Activated T-helper 2 cell treated with anti-CD3 and anti-CD28 coated beads, Interferon-gamma antibody, Interleukin-2, Interleukin-4, amounts not matched to agents 10 μg/mL and 5 μg/mL and 100 μg/mL, durations not matched to agents 14 hours and 24 hours and 36 hours (primary cell): ENCODE data around the gene AMBP. TPM values are rescaled to one million over a fixed set of nuclear protein-coding genes. Genes with fewer than 3 reads are reported as not detected.

Source experiments
- DNase-seq: peaks from one replicate; pipeline ENCODE4 v3.0.0; 2021; ENCODE audit warnings: low spot score
- H3K27ac Mint-ChIP-seq: one replicate; pipeline ENCODE4 v1.8.0; 2021; ENCODE audit warnings: mixed read lengths
- H3K27me3 Mint-ChIP-seq: one replicate; pipeline ENCODE4 v1.8.0; 2021; ENCODE audit warnings: low read depth, mixed read lengths
- H3K36me3 Mint-ChIP-seq: one replicate; pipeline ENCODE4 v1.8.0; 2021; ENCODE audit warnings: low read depth, mixed read lengths
- H3K4me1 Mint-ChIP-seq: one replicate; pipeline ENCODE4 v1.8.0; 2021; ENCODE audit warnings: low read depth, mixed read lengths
- H3K4me3 Mint-ChIP-seq: one replicate; pipeline ENCODE4 v1.8.0; 2021; ENCODE audit warnings: low read depth, mild to moderate bottlenecking, moderate library complexity, mixed read lengths
- H3K9me3 Mint-ChIP-seq: one replicate; pipeline ENCODE4 v1.8.0; 2021; ENCODE audit warnings: mixed read lengths
- intact Hi-C: fragments of 100-400 bp; cut with micrococcal nuclease; formaldehyde crosslinking; loops from one replicate; pipeline ENCODE4 v1.15.1; 2023
- total RNA-seq: library from RNA; stranded (reverse); gene quantifications from 2 replicates; pipeline ENCODE4 v1.2.3, GENCODE V29; 2022

The AMBP gene
- total RNA-seq, 1 donor from 2014 or later, result not detected

- Mint-ChIP-seq H3K36me3 (no peaks in the 10 kb centered on the region), H3K4me3 (no peak overlapping the region), H3K4me1 (peaks cover 3% of the 10 kb centered on the region), H3K9me3 (no peaks in the 10 kb centered on the region), H3K27me3 (peaks cover 16% of the 10 kb centered on the region), H3K27ac (no peak overlapping the region)
- intact Hi-C loops, result no loop called here
- no peak for DNase-seq
These were observed 15.8 kb upstream of the AMBP start for GRCh38 chr9:114093761-114094505.

GRCh38 chr9:114093031-114093471 lies 15.0 kb upstream of the AMBP start:
- H3K27me3 Mint-ChIP-seq, result peaks cover 15% of the 10 kb centered on the region
- H3K36me3 Mint-ChIP-seq, result no peaks in the 10 kb centered on the region
- no peak overlapping the region for H3K27ac Mint-ChIP-seq
- peaks cover 3% of the 10 kb centered on the region for H3K4me1 Mint-ChIP-seq
- DNase-seq, result no peak
- H3K4me3 Mint-ChIP-seq, result no peak overlapping the region
- intact Hi-C loops, result no loop called here
- H3K9me3 Mint-ChIP-seq, result no peaks in the 10 kb centered on the region

GRCh38 chr9:114092336-114092735 lies 14.2 kb upstream of the AMBP start:
- DNase-seq, result no peak
- Mint-ChIP-seq H3K9me3 (no peaks in the 10 kb centered on the region), H3K36me3 (no peaks in the 10 kb centered on the region), H3K4me3 (no peak overlapping the region), H3K27me3 (peaks cover 10% of the 10 kb centered on the region), H3K4me1 (no peaks in the 10 kb centered on the region), H3K27ac (no peak overlapping the region)
- intact Hi-C loops, result no loop called here

GRCh38 chr9:114091711-114092110 lies 13.6 kb upstream of the AMBP start:
- Mint-ChIP-seq H3K27me3 (peaks cover 7% of the 10 kb centered on the region), H3K27ac (no peak overlapping the region), H3K9me3 (no peaks in the 10 kb centered on the region), H3K4me1 (no peaks in the 10 kb centered on the region), H3K36me3 (no peaks in the 10 kb centered on the region), H3K4me3 (no peak overlapping the region)
- no peak for DNase-seq
- intact Hi-C loops, result no loop called here

- no peak for DNase-seq
- no peaks in the 10 kb centered on the region for H3K36me3 Mint-ChIP-seq
- H3K27me3 Mint-ChIP-seq, result no peaks in the 10 kb centered on the region
- intact Hi-C loops, result no loop called here
- no peak overlapping the region for H3K4me3 Mint-ChIP-seq
- H3K9me3 Mint-ChIP-seq, result no peaks in the 10 kb centered on the region
- H3K4me1 Mint-ChIP-seq, result no peaks in the 10 kb centered on the region
- no peak overlapping the region for H3K27ac Mint-ChIP-seq
These were observed 12.7 kb upstream of the AMBP start for GRCh38 chr9:114090798-114091197.

- Mint-ChIP-seq H3K4me3 (no peak overlapping the region), H3K4me1 (no peaks in the 10 kb centered on the region), H3K9me3 (no peaks in the 10 kb centered on the region), H3K27ac (no peak overlapping the region), H3K36me3 (no peaks in the 10 kb centered on the region), H3K27me3 (no peaks in the 10 kb centered on the region)
- DNase-seq, result no peak
- intact Hi-C loops, result no loop called here
These were observed 11.2 kb upstream of the AMBP start for GRCh38 chr9:114089206-114089840.

GRCh38 chr9:114088571-114089170 lies 10.6 kb upstream of the AMBP start:
- intact Hi-C loops, result no loop called here
- Mint-ChIP-seq H3K4me1 (no peaks in the 10 kb centered on the region), H3K27ac (no peak overlapping the region), H3K36me3 (no peaks in the 10 kb centered on the region), H3K4me3 (no peak overlapping the region), H3K9me3 (no peaks in the 10 kb centered on the region), H3K27me3 (no peaks in the 10 kb centered on the region)
- DNase-seq, result no peak

- no peak overlapping the region for H3K4me3 Mint-ChIP-seq
- H3K9me3 Mint-ChIP-seq, result no peaks in the 10 kb centered on the region
- no peaks in the 10 kb centered on the region for H3K27me3 Mint-ChIP-seq
- H3K36me3 Mint-ChIP-seq, result no peaks in the 10 kb centered on the region
- intact Hi-C loops, result no loop called here
- no peaks in the 10 kb centered on the region for H3K4me1 Mint-ChIP-seq
- H3K27ac Mint-ChIP-seq, result no peak overlapping the region
- no peak for DNase-seq
These were observed 9.6 kb upstream of the AMBP start for GRCh38 chr9:114087721-114088120.

- H3K27ac Mint-ChIP-seq, result no peak overlapping the region
- DNase-seq, result no peak
- intact Hi-C loops, result no loop called here
- H3K4me3 Mint-ChIP-seq, result no peak overlapping the region
- H3K36me3 Mint-ChIP-seq, result no peaks in the 10 kb centered on the region
- no peaks in the 10 kb centered on the region for H3K9me3 Mint-ChIP-seq
- H3K27me3 Mint-ChIP-seq, result no peaks in the 10 kb centered on the region
- no peaks in the 10 kb centered on the region for H3K4me1 Mint-ChIP-seq
These were observed 8.5 kb upstream of the AMBP start for GRCh38 chr9:114086607-114087006.

GRCh38 chr9:114086009-114086408 lies 7.9 kb upstream of the AMBP start:
- Mint-ChIP-seq H3K27ac (no peak overlapping the region), H3K4me1 (no peaks in the 10 kb centered on the region), H3K9me3 (no peaks in the 10 kb centered on the region), H3K36me3 (no peaks in the 10 kb centered on the region), H3K4me3 (no peak overlapping the region), H3K27me3 (no peaks in the 10 kb centered on the region)
- no peak for DNase-seq
- intact Hi-C loops, result no loop called here

- intact Hi-C loops, result no loop called here
- H3K36me3 Mint-ChIP-seq, result no peaks in the 10 kb centered on the region
- no peaks in the 10 kb centered on the region for H3K4me1 Mint-ChIP-seq
- DNase-seq, result no peak
- H3K27me3 Mint-ChIP-seq, result no peaks in the 10 kb centered on the region
- no peak overlapping the region for H3K4me3 Mint-ChIP-seq
- H3K27ac Mint-ChIP-seq, result no peak overlapping the region
- H3K9me3 Mint-ChIP-seq, result no peaks in the 10 kb centered on the region
These were observed 7.3 kb upstream of the AMBP start for GRCh38 chr9:114085387-114085789.

GRCh38 chr9:114084282-114085073 lies 6.4 kb upstream of the AMBP start:
- Mint-ChIP-seq H3K27me3 (no peaks in the 10 kb centered on the region), H3K4me1 (no peaks in the 10 kb centered on the region), H3K36me3 (no peaks in the 10 kb centered on the region), H3K4me3 (no peak overlapping the region), H3K9me3 (no peaks in the 10 kb centered on the region), H3K27ac (no peak overlapping the region)
- intact Hi-C loops, result no loop called here
- DNase-seq, result no peak

- intact Hi-C loops, result no loop called here
- H3K27me3 Mint-ChIP-seq, result no peaks in the 10 kb centered on the region
- H3K4me3 Mint-ChIP-seq, result no peak overlapping the region
- H3K27ac Mint-ChIP-seq, result no peak overlapping the region
- no peaks in the 10 kb centered on the region for H3K9me3 Mint-ChIP-seq
- DNase-seq, result no peak
- no peaks in the 10 kb centered on the region for H3K36me3 Mint-ChIP-seq
- no peaks in the 10 kb centered on the region for H3K4me1 Mint-ChIP-seq
These were observed 5.6 kb upstream of the AMBP start for GRCh38 chr9:114083666-114084065.
